Panc1 (cell line): ENCODE data around the gene STAP1. TPM values are rescaled to one million over a fixed set of nuclear protein-coding genes. Genes with fewer than 3 reads are reported as not detected.
A peak's percentile ranks its signal among the peaks of the same experiment; 100 is the strongest.

ENCODE experiments used
- ATAC-seq: fragments of 200-7000 bp; cut with Tn5 transposase; 2 replicates; pipeline ENCODE4 v1.9.1; 2020; ENCODE audit warnings: mild to moderate bottlenecking, moderate library complexity
- BruUV-seq: library from RNA; stranded (reverse); fragments of 400-500 nt; replicated peaks from 2 replicates; lab custom pipeline; 2021; lab: Mats Ljungman, UMichigan
- CTCF ChIA-PET: fragments of 300-600 bp; sonication (Branson Sonifier 250); formaldehyde crosslinking; loops from one replicate; lab custom pipeline; 2022; ENCODE audit warnings: antibody characterized with exemption; lab: Charles Lee
- POLR2A ChIA-PET: fragments of 300-600 bp; sonication (Branson Sonifier 250); formaldehyde crosslinking; loops from one replicate; lab custom pipeline; 2022; ENCODE audit warnings: antibody characterized with exemption; lab: Charles Lee
- DNase-seq: peaks from one replicate; pipeline ENCODE4 v3.0.0-alpha.2; 2010; ENCODE audit warnings: low read depth, low spot score
- H3K27ac ChIP-seq: 2 replicates; pipeline ENCODE4 v1.5.1; 2011; ENCODE audit warnings: mild to moderate bottlenecking, low read length, inconsistent platforms
- H3K27me3 ChIP-seq: fragments of 200-500 bp; sonication (Bioruptor generic); 2 replicates; pipeline ENCODE4 v1.6.0; 2014; ENCODE audit warnings: low read length, inconsistent platforms; ENCODE audit not compliant: control insufficient read depth, insufficient read depth
- H3K36me3 ChIP-seq: fragments of 200-500 bp; sonication (Bioruptor generic); 2 replicates; pipeline ENCODE4 v1.5.1; 2014; ENCODE audit warnings: inconsistent platforms, mild to moderate bottlenecking, low read length, moderate library complexity; ENCODE audit not compliant: control insufficient read depth, insufficient read depth
- H3K4me1 ChIP-seq: 2 replicates; pipeline ENCODE4 v1.5.1; 2011; ENCODE audit warnings: inconsistent platforms, mild to moderate bottlenecking, low read length, moderate library complexity; ENCODE audit not compliant: control insufficient read depth, insufficient read depth
- H3K4me3 ChIP-seq, 2 experiments: 2 replicates each; pipeline ENCODE4 v1.5.1; 2011 to 2012; ENCODE audit warnings: low read depth in 2 of 2, low read length in 2 of 2, mild to moderate bottlenecking in 2 of 2, inconsistent platforms in 1 of 2, moderate library complexity in 1 of 2
- H3K9me3 ChIP-seq: fragments of 200-500 bp; sonication (Bioruptor generic); 2 replicates; pipeline ENCODE4 v1.5.1; 2014; ENCODE audit warnings: low read depth, mild to moderate bottlenecking, inconsistent platforms, low read length, moderate library complexity; ENCODE audit not compliant: control insufficient read depth, insufficient read depth
- POLR2AphosphoS5 ChIP-seq: IDR thresholded peaks from 2 replicates; pipeline ENCODE4 v1.6.1; 2012; ENCODE audit warnings: mild to moderate bottlenecking, low read depth, low read length, moderate library complexity
- SIN3A ChIP-seq: IDR thresholded peaks from 2 replicates; pipeline ENCODE4 v1.6.1; 2012; ENCODE audit warnings: low read depth, mild to moderate bottlenecking, low read length, moderate library complexity, borderline replicate concordance; ENCODE audit not compliant: insufficient read depth
- TCF7L2 ChIP-seq: IDR thresholded peaks from 2 replicates; pipeline ENCODE4 v1.6.1; 2011; ENCODE audit warnings: mild to moderate bottlenecking, low read depth, low read length, inconsistent platforms
- in situ Hi-C: cut with HindIII; loops from 2 replicates; pipeline ENCODE4 v1.10.0; 2016; ENCODE audit warnings: low sequenced_read_pairs, low pct_unique_long_range_greater_than_20kb
- intact Hi-C: fragments of 100-400 bp; cut with micrococcal nuclease; formaldehyde crosslinking; loops from one replicate; pipeline ENCODE4 v1.10.0; 2022; ENCODE audit not compliant: unreplicated experiment
- total RNA-seq: library from RNA; stranded (reverse); gene quantifications from one replicate; pipeline ENCODE4 v1.2.1, GENCODE V29; 2021; ENCODE audit not compliant: unreplicated experiment
- TF ChIP-seq, protein P1 (sequence below), 2 experiments: IDR thresholded peaks; 2 replicates each; pipeline ENCODE4 v1.6.1; 2011 to 2012; ENCODE audit warnings: low read depth in 2 of 2, control low read depth in 1 of 2, low read length in 1 of 2, mild to moderate bottlenecking in 1 of 2, moderate library complexity in 1 of 2; ENCODE audit not compliant: insufficient read depth in 1 of 2
- TF ChIP-seq, protein P2 (sequence below): fragments of 450-650 bp; IDR thresholded peaks from 2 replicates; pipeline ENCODE4 v1.5.1; 2017; ENCODE audit warnings: mild to moderate bottlenecking

The STAP1 gene
- total RNA-seq, 1 experiment from 2014 or later, result not detected

DNA sequence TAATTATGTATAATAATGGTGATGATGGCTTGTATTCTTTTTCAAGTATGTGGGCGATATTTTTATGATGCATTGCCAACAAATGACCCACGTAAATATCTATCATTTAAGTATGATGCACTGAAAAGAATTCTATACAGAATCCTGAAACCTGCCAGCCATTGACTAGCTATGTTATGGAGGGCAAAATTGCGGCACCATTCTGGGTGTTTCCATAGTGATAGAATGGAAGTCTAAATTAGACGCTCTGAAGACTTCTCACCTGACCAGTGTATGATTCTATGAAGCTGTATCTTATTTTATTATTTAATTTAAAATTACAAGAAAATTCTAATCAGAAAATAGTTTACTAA, 12.5 kb upstream of the STAP1 start:
- intact Hi-C loops (loop anchor here (5.0 kb wide), 2 partner anchors 366 to 631 kb away; no protein-coding TSS in a partner anchor), in situ Hi-C loops (no loop called here)
- POLR2A ChIA-PET, result no interaction called here
- H3K9me3 ChIP-seq, result no peaks in the 10 kb centered on the region
- peak overlapping the region; percentile 60 to 95 for H3K4me3 ChIP-seq
- TF ChIP-seq, protein P1, sequence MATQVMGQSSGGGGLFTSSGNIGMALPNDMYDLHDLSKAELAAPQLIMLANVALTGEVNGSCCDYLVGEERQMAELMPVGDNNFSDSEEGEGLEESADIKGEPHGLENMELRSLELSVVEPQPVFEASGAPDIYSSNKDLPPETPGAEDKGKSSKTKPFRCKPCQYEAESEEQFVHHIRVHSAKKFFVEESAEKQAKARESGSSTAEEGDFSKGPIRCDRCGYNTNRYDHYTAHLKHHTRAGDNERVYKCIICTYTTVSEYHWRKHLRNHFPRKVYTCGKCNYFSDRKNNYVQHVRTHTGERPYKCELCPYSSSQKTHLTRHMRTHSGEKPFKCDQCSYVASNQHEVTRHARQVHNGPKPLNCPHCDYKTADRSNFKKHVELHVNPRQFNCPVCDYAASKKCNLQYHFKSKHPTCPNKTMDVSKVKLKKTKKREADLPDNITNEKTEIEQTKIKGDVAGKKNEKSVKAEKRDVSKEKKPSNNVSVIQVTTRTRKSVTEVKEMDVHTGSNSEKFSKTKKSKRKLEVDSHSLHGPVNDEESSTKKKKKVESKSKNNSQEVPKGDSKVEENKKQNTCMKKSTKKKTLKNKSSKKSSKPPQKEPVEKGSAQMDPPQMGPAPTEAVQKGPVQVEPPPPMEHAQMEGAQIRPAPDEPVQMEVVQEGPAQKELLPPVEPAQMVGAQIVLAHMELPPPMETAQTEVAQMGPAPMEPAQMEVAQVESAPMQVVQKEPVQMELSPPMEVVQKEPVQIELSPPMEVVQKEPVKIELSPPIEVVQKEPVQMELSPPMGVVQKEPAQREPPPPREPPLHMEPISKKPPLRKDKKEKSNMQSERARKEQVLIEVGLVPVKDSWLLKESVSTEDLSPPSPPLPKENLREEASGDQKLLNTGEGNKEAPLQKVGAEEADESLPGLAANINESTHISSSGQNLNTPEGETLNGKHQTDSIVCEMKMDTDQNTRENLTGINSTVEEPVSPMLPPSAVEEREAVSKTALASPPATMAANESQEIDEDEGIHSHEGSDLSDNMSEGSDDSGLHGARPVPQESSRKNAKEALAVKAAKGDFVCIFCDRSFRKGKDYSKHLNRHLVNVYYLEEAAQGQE (IDR thresholded peaks at IDR 0.05; ENCODE audit: insufficient read depth in 1 of 2, low read depth in 2 of 2, low read length in 1 of 2), result no peak
- TF ChIP-seq SIN3A (no peak), TCF7L2 (no peak), POLR2AphosphoS5 (no peak)
- TF ChIP-seq, protein P2, sequence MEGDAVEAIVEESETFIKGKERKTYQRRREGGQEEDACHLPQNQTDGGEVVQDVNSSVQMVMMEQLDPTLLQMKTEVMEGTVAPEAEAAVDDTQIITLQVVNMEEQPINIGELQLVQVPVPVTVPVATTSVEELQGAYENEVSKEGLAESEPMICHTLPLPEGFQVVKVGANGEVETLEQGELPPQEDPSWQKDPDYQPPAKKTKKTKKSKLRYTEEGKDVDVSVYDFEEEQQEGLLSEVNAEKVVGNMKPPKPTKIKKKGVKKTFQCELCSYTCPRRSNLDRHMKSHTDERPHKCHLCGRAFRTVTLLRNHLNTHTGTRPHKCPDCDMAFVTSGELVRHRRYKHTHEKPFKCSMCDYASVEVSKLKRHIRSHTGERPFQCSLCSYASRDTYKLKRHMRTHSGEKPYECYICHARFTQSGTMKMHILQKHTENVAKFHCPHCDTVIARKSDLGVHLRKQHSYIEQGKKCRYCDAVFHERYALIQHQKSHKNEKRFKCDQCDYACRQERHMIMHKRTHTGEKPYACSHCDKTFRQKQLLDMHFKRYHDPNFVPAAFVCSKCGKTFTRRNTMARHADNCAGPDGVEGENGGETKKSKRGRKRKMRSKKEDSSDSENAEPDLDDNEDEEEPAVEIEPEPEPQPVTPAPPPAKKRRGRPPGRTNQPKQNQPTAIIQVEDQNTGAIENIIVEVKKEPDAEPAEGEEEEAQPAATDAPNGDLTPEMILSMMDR, result no peak
- no peak for ATAC-seq
- H3K36me3 ChIP-seq, result peaks cover 4% of the 10 kb centered on the region
- BruUV-seq, result TSS peak; percentile 74
- CTCF ChIA-PET, result no interaction called here
- peak overlapping the region; percentile 89 for H3K27ac ChIP-seq
- H3K4me1 ChIP-seq, result peaks cover 3% of the 10 kb centered on the region; the same call in 1 of the 2 replicates
- DNase-seq, result no peak
- no peaks in the 10 kb centered on the region for H3K27me3 ChIP-seq

DNA sequence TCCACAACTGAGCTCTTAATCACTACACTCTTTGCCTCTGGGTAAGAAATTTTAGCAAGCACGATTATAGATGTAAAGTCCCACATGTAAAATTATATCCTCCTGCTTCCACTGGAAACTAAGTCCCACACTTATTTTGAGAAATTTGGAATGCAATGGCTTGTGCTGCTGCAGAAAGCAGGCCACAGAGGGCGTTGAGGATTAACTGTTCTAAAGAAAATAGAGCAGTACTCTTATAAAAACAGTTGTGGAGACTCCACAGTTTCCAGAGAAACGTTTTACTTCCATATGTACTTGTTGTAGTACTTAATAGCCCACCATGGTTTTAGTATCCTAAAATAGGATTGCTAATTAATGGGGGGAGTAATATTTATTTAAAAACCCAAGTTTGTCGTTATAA, 11.6 kb upstream of the STAP1 start:
- in situ Hi-C loops, result no loop called here
- TF ChIP-seq POLR2AphosphoS5 (no peak), SIN3A (no peak), TCF7L2 (no peak)
- TF ChIP-seq, protein P2, result no peak
- TF ChIP-seq, protein P1 (IDR thresholded peaks at IDR 0.05; ENCODE audit: insufficient read depth in 1 of 2, low read depth in 2 of 2, low read length in 1 of 2), result no peak
- ChIA-PET CTCF (no interaction called here), POLR2A (no interaction called here)
- no peaks in the 10 kb centered on the region for H3K9me3 ChIP-seq
- H3K27me3 ChIP-seq, result no peaks in the 10 kb centered on the region
- H3K4me3 ChIP-seq, result no peak overlapping the region
- ATAC-seq, result no peak
- peaks cover 3% of the 10 kb centered on the region; the same call in 1 of the 2 replicates for H3K4me1 ChIP-seq
- no peak for DNase-seq
- intact Hi-C loops, result loop anchor here (5.0 kb wide), 2 partner anchors 365 to 630 kb away; no protein-coding TSS in a partner anchor
- H3K36me3 ChIP-seq, result peaks cover 4% of the 10 kb centered on the region
- no peak overlapping the region for H3K27ac ChIP-seq
- BruUV-seq, result no TSS peak
